Middle frontal gyrus (tissue), 1 donor: Measurements from ENCODE around the gene TAF4.

Experiments
- DNase-seq: peaks from one replicate; pipeline ENCODE4 v3.0.0-alpha.2; 2015; ENCODE audit warnings: low spot score; ENCODE audit errors: extremely low spot score

The TAF4 gene

DNA sequence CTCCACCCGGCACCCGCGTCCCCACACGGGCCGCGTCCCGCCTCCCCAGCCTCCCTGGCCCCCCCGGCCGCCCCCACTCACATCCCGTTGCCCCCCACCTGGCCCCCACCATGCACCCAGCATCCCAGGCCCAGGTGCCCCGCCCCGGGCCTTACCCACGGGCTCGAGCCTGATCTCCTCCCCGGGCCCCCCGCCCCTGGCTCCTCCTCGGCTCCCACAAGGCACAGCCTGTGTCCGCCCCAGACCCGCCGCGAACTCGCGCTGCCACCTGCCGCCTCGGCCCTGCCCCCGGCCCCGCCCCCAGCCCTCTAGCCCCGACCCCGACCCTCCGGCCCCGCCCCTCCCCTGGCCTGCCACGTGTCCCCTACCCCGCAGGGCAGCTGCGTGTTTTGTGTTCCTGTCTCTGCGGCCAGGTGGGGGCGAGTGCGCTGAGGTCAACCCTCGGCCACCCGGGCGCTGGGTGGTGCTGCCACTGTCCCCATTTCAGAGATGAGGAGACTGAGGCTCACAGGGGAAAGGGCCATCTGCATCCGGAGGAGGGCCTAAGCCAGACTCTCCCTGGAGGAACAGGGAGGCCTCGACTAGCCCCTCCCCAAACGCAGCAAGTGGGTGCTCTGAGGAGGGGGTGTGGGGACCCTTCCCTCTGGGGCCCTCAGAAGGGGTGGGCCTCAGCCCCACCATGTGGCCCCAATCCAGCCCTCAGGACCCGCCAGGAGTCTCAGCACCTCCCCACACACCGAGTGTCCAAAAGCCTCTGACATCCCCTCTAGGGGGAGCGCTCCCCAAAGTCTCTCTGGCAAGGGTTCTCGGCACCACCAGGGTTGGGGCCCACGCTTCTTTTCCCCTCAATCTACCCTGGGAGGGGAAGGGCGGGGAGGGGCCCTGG lies 99.8 kb downstream of the TAF4 start:
- no peak for DNase-seq

DNA sequence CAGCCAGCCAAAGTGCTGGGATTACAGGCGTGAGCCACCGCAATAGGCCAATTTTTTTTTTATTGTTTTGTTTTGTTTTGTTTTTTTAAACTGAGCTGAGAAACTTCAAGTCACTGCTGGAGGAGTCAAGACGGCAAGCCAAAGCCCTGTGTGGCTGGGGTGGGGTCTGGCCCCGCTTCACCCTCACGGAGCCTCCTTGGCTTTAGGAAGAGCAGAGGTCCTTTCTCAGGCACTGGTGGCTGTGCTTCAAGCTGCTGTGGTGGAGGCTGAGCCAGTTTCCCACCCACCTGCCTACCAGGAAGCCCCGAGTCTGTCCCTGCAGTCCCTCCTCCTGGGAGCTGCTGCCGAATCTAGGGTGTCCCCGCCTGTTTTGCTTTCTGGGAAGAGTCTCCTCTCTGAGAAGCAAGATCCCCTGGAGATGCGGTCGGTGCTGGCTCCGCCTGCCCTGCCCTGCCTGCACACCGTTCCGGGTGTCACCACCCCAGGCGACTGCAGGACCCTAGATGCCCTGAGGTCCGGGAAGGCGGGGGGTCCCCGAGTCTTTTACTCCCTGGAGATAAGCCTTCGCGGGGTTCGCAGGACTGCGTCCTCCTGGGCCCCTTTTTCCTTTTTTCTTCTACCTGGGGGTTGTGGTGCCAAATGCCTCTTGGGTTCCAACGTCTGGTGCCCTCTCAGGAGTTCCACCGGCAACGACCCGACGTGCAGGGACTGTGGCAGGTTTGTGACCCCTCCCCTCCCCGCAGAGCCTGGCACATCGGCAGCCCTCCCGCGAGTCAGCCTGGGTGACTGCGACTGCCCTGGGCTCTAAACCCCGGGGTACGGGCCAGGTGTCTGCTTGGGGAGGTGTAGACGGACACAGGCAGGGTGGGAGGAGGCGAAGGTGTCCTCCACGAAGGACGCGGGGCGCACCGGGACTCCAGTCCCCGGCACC lies 100.7 kb downstream of the TAF4 start:
- DNase-seq: no peak

DNA sequence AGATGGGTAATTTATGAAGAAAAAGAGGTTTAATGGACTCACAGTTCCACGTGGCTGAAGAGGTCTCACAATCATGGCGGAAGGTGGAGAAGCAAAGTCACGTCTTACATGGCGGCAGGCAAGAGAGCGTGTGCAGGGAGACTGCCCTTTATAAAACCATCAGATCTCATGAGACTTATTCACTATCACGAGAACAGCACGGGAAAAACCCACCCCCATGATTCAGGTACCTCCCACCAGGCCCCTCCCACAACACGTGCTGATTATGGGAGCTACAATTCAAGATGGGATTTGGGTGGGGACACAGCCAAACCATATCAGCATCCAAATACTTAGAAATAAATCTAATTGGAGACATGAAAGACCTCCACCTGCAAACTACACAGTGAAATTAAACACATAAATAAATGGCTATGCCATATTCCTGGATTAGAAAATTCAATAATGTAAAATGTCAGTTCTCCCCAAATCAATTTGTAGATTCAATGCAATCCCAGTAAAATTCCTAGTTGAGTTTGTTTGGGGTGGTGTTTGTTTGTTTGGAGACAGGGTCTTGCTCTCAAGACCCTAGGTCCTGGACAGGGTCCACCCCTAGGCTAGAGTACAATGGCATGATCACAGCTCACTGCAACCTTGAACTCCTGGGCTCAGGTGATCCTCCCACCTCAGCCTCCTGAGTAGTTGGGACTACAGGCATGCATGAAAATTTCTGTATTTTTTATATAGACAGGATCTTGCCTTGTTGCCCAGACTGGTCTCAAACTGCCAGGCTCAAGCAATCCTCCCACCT lies 101.6 kb downstream of the TAF4 start:
- DNase-seq: no peak

DNA sequence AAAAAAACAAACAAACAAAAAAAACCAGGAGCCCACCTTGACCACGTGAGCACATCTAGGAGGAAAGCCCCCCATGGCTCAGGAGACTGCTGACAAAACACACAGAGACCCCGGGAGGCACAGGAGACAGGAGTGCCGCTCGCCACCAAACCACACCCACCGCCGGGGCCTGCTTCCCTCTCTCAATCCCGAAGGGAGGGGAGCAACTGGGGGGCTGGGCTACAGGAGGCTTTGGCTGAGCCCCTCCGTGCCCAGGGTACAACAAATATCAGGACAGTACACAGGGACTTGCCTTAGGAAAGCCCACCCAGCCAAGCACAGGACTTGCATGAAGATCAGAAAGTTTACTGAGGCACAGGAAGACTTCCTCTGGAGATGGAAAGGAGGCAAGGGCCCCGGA lies 102.5 kb downstream of the TAF4 start:
- no peak for DNase-seq

DNA sequence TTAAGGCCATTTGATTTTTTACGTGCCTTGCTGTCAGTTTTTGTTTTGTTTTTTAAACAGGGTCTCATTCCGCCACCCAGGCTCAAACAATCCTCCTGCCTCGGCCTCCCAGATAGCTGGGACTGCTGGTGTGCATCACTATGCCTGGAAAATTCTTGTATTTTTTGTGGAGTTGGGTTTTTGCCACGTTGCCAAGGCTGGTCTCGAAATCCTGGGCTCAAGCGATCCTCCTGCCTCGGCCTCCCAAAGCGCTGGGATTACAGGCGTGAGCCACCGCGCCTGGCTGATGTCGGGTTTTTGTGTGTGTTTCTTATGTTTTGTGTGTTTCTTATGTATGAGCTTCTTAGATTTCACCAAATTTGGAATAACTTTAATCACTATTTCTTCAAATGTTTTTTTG lies 104.8 kb downstream of the TAF4 start:
- DNase-seq: no peak

DNA sequence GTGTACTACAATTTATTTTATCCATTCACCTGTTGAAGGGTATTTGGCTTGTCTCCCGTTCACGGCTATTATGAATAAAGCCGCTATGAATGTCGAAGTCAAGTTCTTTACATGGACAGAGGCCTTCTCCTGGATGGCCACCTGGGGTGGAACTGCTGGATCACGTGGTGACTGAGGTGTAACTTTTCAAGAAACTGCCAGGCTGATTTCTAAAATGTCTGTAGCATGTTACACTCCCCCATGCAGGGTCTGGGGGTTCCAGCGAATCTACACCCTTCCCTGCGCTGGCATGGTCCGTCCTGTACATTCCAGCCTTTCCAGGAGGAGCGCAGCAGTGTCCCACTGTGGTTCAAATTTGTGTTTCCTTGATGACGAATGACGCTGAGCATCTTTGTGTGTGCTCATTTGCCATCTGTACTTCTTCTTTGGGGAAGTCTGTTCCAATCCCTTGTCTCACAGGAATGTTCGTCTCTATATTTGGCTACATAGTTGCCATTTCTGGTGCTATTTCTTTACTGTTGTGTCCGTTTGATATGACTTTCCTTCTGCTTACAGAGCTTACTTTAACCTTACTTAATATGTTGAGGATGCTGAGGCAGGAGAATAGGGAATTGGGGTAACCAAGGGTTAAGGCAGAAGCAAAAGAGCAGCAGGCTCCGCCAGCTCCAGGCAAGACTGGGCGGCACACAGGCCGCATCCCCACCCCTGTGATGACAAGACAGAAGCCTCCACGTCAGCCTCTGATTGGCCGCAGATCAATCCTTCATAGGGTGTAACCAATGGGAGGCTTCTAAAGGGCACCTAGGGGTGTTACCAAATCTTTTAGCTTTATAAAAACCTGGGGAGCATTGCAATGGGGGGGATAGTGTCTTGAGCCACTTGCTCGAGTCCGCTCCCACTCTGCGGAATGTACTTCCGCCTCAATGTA lies 106.6 kb downstream of the TAF4 start:
- DNase-seq: no peak

DNA sequence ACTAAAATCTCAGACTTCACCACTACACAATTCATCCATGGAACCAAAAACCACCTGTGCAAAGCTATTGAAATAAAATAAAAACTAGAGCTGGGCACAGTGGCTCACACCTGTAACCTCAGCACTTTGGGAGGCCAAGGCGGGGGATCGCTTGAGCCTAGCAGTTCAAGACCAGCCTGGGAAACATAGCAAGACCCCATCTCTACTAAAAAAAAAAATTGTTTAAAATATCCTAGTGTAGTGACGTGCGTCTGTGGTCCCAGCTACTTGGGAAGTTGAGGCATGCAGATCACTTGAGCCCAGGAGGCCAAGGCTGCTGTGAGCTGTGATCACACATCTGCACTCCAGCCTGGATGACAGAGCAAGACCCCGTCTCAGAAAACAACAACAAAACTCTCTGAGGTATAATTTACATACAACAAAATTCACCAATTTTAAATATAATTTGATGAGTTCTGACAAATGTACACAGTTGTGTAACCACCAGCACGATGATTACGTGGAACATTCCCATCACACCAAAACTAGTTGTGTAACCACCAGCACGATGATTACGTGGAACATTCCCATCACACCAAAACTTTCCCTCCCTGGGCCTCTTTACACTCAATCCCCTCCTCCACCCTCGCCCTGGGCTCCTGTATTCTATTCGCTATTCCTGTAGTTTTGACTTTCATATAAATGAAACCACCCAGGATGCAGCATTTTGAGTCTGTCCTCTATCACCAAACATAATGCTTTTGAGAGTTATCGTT lies 107.5 kb downstream of the TAF4 start:
- no peak for DNase-seq

DNA sequence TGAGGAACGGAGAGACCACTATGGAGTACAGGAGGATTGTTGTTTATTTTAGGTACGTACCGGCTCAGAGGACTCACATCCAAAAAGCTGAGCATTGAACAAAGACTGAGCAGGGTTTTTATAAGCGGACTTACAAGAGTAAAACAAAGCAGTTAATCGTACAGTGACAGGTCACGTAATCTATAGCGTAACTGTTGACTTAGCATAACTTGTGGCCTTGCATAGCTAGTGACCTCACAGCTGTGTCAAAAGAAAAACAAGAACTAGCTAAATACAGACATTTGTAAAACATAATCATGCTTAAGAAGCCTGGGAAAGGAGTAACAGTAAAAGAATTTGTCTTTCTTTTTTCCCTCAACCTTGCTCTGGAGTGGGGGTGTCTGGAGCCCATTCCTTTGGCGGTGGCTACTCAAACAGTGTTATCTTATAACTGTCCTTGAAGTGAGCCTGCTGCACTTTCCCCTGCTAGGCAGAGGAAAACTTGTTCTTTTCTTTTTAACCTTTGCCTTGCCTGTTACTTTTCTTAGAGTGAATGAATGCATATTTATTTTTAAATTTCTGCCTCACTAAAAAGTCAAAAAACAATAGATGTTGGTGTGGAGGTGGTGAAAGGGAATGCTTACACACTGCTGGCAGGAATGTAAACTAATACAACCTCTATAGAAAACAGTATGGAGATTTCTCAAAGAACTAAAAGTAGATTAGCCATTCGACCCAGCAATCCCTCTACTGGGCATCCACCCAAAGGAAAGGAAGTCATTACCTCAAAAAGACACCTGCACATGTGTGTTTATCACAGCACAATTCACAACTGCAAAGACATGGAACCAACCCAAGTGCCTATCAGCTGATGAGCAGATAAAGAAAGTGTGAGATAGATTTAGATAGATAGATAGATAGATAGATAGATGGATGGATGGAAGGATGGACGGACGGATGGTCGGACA lies 109.0 kb downstream of the TAF4 start:
- no peak for DNase-seq

DNA sequence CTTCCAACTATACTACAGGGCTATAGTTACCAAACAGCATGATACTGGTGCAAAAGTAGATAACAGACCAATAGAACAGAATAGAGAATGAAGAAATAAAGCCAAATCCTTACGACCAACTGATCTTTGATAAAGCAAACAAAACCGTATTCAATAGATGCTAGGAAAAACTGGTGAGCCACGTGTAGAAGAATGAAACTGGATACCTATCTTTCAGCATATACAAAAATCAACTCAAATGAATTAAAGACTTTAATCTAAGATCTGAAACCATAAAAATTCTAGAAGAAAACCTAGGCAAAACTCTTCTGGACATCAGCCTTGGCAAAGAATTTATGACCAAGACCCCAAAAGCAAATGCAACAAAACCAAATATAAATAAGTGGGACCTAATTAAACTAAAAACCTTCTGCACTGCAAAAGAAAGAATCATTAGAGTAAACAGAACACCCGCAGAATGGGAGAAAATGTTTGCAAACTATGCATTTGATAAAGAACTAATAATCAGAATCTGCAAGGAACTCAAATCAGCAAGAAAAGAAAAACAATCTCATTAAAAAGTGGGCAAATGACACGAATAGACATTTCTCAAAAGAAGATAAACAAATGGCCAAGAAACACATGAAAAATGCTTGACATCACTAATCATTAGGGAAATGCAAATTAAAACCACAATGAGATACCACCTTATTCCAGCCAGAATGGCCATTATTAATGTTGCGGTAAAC lies 109.8 kb downstream of the TAF4 start:
- DNase-seq: no peak

DNA sequence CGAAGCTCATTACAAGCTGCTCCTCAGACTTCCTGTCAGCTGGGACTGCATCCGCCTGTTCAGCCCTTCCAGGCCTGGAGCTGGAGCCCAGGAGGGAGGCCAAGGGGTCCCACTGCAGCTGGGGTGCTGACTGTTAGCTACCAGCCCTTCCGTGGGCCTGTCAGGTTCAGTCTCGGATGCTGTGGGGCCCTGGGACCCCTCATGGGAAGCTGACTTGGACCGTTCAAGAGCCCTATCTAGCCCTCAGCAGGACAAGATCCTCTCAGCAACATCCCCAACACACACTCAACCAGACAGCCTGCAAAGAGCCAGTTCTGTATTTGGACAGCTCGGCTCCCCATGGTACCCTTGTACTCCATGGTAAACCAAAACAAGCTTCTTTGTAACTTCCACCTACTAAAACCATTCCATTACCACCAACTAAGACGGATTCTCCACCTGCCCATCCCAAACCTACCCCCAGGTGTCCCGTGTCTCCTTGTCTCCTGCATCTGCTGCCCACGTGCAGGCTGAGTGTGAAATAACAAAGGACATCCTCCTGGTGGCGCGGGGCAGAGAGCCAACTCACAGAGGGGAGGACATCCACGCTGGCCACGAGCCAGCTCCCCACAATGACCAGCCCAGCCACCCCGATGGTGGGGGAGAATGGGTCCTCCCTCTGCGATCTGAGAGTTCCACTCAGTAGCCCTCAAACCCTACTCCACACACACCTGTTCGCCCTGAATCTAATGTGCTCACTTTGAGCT lies 111.2 kb downstream of the TAF4 start:
- no peak for DNase-seq

DNA sequence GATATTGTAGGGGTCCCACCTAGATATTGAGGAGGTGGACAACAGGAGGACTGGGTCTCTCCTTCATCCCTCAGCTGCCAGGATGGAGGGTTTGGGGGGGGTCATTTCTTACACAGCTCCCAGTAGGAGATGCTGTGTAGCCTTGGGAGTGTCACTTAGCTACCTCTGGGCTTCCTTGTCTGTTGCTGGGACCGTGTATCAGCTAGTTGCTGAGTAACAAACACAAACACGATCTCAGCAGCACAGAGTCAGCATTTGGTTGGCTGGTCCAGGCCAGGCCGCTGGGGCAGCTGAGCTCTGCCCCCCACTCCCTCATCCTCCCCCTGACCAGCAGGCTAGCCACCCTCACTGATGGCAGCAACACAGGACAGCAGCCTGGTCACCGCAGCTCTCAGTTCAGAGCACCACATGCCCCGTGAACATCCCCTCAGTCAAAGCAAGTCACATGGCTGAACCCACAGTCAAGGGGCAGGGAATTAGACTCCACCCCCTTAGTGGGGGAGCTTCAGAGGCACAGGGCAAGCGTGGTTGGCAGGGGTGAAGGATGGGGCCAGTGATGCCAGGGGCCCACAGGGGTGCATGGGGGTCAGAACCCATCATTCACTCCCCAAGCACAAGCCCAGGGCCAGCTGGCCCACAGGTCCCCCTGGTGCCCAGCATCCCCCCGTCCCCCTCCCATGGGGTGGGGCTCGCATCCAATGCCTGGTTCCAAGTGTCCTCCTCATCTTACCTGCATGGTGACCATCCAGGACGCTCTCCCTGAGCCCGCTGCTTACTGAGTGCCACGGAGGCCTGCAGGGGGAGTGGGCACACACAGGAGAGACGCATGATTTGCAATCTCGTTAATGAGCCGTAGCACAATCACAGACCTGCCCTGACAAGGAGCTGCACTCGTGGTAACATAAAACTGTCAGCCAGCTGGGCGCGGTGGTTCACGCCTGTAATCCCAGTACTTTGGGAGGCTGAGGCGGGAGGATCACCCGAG lies 112.4 kb downstream of the TAF4 start:
- no peak for DNase-seq

DNA sequence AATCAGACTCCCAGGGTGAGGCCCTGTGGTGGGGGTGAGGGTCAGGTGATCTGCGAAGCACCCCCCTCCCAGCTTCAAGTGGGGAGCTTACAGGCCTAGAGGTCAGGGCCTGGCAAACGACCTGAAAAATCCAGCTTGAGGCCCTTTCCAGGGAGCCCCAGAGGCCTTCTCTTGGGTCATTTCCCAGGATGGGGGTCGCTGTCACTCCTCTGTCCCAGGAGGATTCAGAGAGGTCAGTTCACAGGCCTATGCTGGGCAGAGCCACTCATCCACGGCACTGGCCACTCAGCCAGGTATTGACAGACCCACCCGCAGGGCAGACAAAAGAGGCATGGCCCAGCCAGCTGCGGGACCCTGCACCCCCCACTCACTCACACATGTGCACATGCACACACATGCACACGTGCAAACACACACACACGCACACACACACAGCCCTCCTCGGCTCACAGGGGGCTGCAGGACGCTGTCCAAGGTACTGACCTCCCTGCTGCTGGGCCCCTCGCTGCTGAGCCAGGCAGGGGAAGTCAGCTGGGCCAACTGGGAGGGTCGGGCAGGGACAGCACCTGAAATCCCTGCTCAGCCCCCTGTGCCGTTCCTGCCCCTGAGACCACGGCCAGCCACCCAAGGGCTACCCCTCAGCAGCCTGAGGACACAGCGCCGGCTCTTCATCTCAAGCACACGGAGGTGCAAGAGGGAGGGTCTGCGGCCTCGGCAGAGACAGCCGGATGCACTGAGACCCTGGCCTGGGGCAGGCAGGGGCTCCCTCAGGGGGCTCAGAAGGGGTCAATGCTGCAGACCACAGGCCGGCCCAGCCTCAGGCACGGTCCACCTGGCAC lies 113.8 kb downstream of the TAF4 start:
- DNase-seq: no peak

DNA sequence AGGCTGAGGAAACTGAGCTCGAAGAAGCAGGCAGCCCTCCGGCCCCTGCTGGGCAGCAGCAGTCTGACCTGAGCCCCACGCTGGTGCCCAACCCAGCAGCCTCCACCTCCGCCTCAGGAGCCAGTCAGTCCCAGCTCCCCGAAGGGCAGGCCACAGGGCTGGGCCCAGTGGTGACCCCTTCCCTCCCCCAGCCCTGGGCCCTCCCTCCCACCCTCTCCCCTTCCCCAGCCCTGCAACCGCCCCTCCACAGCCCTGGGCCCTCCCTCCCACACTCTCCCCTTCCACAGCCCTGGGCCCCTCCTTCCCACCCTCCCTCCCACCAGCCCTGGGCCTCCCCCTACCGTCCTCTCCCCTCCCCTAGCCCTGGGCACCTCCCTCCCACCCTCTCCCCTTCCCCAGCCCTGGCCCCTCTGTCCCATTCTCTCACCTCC lies 115.0 kb downstream of the TAF4 start:
- no peak for DNase-seq

DNA sequence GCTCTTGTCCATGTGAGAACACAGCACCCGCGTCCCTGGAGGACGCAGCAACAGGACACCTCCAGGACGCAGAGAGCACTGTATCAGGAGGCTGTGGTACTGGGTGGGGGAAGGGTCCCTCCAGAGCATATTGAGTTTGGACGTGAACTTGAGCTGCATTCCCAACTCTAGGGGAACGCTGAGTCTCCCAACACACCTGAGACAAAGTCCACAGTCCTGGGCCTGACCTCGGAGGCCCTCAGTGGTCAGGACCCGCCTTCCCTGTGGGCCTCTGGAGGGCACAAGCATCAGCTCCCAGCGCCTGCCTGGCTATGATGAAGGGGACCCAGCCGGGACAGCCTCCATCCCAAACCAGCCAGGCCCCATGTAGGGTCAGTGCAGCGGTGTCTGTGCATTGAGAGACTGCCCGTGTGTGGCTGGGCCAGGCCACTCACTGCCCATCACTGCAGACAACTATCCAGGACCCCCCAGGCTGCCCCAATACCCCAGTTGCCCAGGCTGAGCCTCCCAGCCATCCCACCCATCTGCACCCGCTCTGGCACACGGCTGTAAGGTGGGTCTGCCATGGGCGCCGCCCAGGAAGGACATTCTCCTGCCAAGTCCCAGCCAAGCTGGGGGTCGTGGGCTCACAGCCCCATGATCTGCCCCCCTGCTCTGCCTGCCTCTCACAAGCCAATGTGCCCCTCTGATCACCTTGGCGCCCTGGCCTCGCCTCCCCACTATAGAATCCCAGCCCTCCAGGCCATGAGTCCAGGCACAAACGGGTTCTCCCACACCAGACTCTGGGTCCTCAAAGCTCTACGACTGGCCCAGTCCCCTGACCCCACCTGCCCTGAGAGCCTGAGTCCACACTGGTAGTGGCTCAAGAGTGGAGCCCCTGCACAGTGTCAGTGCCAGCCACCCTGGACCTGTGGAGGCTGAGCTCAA lies 115.7 kb downstream of the TAF4 start:
- no peak for DNase-seq
